K562 (cell line): ENCODE measurements around the gene TFEB. TPM values are rescaled to one million over a fixed set of nuclear protein-coding genes. Genes with fewer than 3 reads are reported as not detected.

Experiments used
- FOXM1 ChIP-seq, 2 experiments: fragments of 450-650 bp in 1 of 2; sonication (generic) in 1 of 2; formaldehyde crosslinking in 1 of 2; IDR thresholded peaks; 2 replicates each; pipeline versions ENCODE4 v1.6.1 to v1.9.0; 2017 to 2022; ENCODE audit warnings: low read depth in 2 of 2, mild to moderate bottlenecking in 2 of 2, missing genetic modification reagents in 1 of 2, moderate library complexity in 1 of 2
- IRF9 ChIP-seq: fragments of 450-650 bp; IDR thresholded peaks from 2 replicates; pipeline ENCODE4 v1.6.1; 2016; ENCODE audit warnings: missing biosample characterization, missing genetic modification characterization
- XRCC4 ChIP-seq: IDR thresholded peaks from one replicate; pipeline ENCODE4 v1.6.1; 2011; ENCODE audit not compliant: insufficient read depth, insufficient read length; ENCODE audit errors: extremely low read depth
- ZNF764 ChIP-seq: fragments of 250-450 bp; sonication (Bioruptor Pico); IDR thresholded peaks from 2 replicates; pipeline ENCODE4 v1.4.0; 2020; ENCODE audit warnings: low read depth, mild to moderate bottlenecking, moderate library complexity
- ZNF766 ChIP-seq: fragments of 200-800 bp; sonication (Bioruptor generic); conservative IDR thresholded peaks from 2 replicates; pipeline ENCODE4 v1.6.1; 2016; ENCODE audit warnings: missing genetic modification characterization, missing compliant biosample characterization
- polyA plus RNA-seq, 8 experiments: library from polyadenylated mRNA; depleted of rRNA in 4 of 8; stranded (reverse) in 5 of 8; unstranded in 3 of 8; fragments of >200 nt; fragmentation: Nextera tagmentation in 2 of 8; fragmentation: Illumina TruSeq in 1 of 8; extraction: Ambion mirVana in 2 of 8; extraction: Trizol in 1 of 8; gene quantifications; 2 replicates each; pipeline versions ENCODE4 v1.2.1 to v1.2.3, GENCODE V29; 2011 to 2014; ENCODE audit warnings: inconsistent platforms in 1 of 8, missing spikeins in 1 of 8
- total RNA-seq, 7 experiments: library from RNA; depleted of rRNA in 6 of 7; stranded (reverse); fragments of >200 nt in 6 of 7; fragmentation: Illumina TruSeq in 2 of 7; extraction: Trizol in 2 of 7; gene quantifications; 2 replicates each; pipeline versions ENCODE4 v1.2.1 to v1.2.3, GENCODE V29; 2011 to 2021; ENCODE audit warnings: low replicate concordance in 1 of 7
- TF ChIP-seq, protein P1 (sequence below), 3 experiments: IDR thresholded peaks in 2 of 3; conservative IDR thresholded peaks in 1 of 3; 2 replicates each; pipeline ENCODE4 v1.5.1; 2011 to 2012; ENCODE audit warnings: low read length in 3 of 3, mild to moderate bottlenecking in 3 of 3, control low read depth in 2 of 3, improper control_type of control experiment in 1 of 3, inconsistent platforms in 1 of 3, low read depth in 1 of 3, mixed read lengths in 1 of 3, moderate library complexity in 1 of 3; ENCODE audit not compliant: insufficient read depth in 2 of 3
- TF ChIP-seq, protein P2 (sequence below): fragments of 450-650 bp; IDR thresholded peaks from 2 replicates; pipeline ENCODE4 v1.6.1; 2017; ENCODE audit warnings: mild to moderate bottlenecking, moderate library complexity

The TFEB gene
- total and polyA plus RNA-seq, 9 of the 15 experiments (the other 6 are each of a cell fraction or from before 2014, with no cell fraction given): 0.04 to 4.7 (median 2.0) TPM

- no peak for TF ChIP-seq XRCC4
- TF ChIP-seq, protein P1, sequence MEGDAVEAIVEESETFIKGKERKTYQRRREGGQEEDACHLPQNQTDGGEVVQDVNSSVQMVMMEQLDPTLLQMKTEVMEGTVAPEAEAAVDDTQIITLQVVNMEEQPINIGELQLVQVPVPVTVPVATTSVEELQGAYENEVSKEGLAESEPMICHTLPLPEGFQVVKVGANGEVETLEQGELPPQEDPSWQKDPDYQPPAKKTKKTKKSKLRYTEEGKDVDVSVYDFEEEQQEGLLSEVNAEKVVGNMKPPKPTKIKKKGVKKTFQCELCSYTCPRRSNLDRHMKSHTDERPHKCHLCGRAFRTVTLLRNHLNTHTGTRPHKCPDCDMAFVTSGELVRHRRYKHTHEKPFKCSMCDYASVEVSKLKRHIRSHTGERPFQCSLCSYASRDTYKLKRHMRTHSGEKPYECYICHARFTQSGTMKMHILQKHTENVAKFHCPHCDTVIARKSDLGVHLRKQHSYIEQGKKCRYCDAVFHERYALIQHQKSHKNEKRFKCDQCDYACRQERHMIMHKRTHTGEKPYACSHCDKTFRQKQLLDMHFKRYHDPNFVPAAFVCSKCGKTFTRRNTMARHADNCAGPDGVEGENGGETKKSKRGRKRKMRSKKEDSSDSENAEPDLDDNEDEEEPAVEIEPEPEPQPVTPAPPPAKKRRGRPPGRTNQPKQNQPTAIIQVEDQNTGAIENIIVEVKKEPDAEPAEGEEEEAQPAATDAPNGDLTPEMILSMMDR (IDR thresholded peaks at IDR 0.05 in 2 of 3, conservative IDR thresholded peaks at IDR 0.05 in 1 of 3; ENCODE audit: insufficient read depth in 2 of 3, low read depth in 1 of 3, low read length in 3 of 3): no peak
- no peak for TF ChIP-seq ZNF766
- TF ChIP-seq, protein P2, sequence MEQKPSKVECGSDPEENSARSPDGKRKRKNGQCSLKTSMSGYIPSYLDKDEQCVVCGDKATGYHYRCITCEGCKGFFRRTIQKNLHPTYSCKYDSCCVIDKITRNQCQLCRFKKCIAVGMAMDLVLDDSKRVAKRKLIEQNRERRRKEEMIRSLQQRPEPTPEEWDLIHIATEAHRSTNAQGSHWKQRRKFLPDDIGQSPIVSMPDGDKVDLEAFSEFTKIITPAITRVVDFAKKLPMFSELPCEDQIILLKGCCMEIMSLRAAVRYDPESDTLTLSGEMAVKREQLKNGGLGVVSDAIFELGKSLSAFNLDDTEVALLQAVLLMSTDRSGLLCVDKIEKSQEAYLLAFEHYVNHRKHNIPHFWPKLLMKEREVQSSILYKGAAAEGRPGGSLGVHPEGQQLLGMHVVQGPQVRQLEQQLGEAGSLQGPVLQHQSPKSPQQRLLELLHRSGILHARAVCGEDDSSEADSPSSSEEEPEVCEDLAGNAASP: no peak
- TF ChIP-seq FOXM1 (IDR thresholded peaks at IDR 0.05; ENCODE audit: low read depth): no peak
- no peak for TF ChIP-seq FOXM1 (CRISPR knock-in tag; IDR thresholded peaks at IDR 0.05; ENCODE audit: low read depth)
- no peak for TF ChIP-seq IRF9
- TF ChIP-seq ZNF764 (CRISPR knock-in tag): no peak
Measured at GRCh38 chr6:41642090-41642959, 93.1 kb downstream of the TFEB start (continued).
